HEK293T (cell line): Measurements from ENCODE around the gene PRKG1.

Source experiments
- ARNT ChIP-seq: fragments of 450-650 bp; IDR thresholded peaks from 2 replicates; pipeline ENCODE4 v1.6.1; 2017; ENCODE audit warnings: mild to moderate bottlenecking
- BHLHE40 ChIP-seq: fragments of 450-650 bp; IDR thresholded peaks from 2 replicates; pipeline ENCODE4 v1.6.1; 2016; ENCODE audit warnings: mild to moderate bottlenecking, moderate library complexity, borderline replicate concordance
- ELF4 ChIP-seq: fragments of 450-650 bp; IDR thresholded peaks from 2 replicates; pipeline ENCODE4 v1.6.1; 2017; ENCODE audit warnings: antibody characterized with exemption
- FOXK2 ChIP-seq: fragments of 450-650 bp; IDR thresholded peaks from 2 replicates; pipeline ENCODE4 v1.6.1; 2016; ENCODE audit warnings: mild to moderate bottlenecking
- FOXM1 ChIP-seq: fragments of 450-650 bp; IDR thresholded peaks from 2 replicates; pipeline ENCODE4 v1.6.1; 2017; ENCODE audit warnings: mild to moderate bottlenecking, borderline replicate concordance
- L3MBTL2 ChIP-seq: fragments of 450-650 bp; conservative IDR thresholded peaks from 2 replicates; pipeline ENCODE4 v1.6.1; 2016; ENCODE audit warnings: mild to moderate bottlenecking
- LEF1 ChIP-seq: fragments of 450-650 bp; IDR thresholded peaks from 2 replicates; pipeline ENCODE4 v1.6.1; 2017; ENCODE audit warnings: mild to moderate bottlenecking, borderline replicate concordance
- NFRKB ChIP-seq: fragments of 450-650 bp; IDR thresholded peaks from 2 replicates; pipeline ENCODE4 v1.6.1; 2016; ENCODE audit warnings: mild to moderate bottlenecking, moderate library complexity
- SP1 ChIP-seq: fragments of 450-650 bp; IDR thresholded peaks from 2 replicates; pipeline ENCODE4 v1.6.1; 2017
- SUZ12 ChIP-seq: fragments of 450-650 bp; IDR thresholded peaks from 2 replicates; pipeline ENCODE4 v1.6.1; 2016; ENCODE audit warnings: mild to moderate bottlenecking
- TARDBP ChIP-seq: fragments of 450-650 bp; IDR thresholded peaks from 2 replicates; pipeline ENCODE4 v1.6.1; 2016
- ZNF384 ChIP-seq: fragments of 450-650 bp; IDR thresholded peaks from 2 replicates; pipeline ENCODE4 v1.6.1; 2016
- TF ChIP-seq, protein P1 (sequence below): fragments of 450-650 bp; IDR thresholded peaks from 2 replicates; pipeline ENCODE4 v1.6.1; 2016

DNA sequence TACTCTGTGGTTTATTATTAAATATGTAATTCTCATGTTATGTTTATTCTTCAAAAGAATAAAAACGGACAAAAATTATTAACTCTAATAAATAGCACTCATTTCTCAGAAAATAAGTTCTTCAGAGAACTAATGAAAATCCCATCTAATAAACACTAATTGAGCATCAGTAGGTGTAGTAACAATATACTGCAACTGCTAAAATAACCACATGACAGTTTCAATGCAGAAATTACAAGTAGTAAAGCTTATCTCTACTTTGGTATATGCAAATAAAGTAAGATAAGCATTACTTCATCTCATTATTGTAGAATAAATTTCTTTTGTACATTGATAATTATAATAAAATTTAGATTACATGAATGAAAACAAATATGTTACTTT, 1183.4 kb downstream of the PRKG1 start:
- TF ChIP-seq NFRKB: no peak
- TF ChIP-seq SUZ12: no peak
- TF ChIP-seq, protein P1, sequence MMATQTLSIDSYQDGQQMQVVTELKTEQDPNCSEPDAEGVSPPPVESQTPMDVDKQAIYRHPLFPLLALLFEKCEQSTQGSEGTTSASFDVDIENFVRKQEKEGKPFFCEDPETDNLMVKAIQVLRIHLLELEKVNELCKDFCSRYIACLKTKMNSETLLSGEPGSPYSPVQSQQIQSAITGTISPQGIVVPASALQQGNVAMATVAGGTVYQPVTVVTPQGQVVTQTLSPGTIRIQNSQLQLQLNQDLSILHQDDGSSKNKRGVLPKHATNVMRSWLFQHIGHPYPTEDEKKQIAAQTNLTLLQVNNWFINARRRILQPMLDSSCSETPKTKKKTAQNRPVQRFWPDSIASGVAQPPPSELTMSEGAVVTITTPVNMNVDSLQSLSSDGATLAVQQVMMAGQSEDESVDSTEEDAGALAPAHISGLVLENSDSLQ: no peak
- no peak for TF ChIP-seq SP1
- no peak for TF ChIP-seq BHLHE40
- no peak for TF ChIP-seq FOXK2
- TF ChIP-seq ELF4: no peak
- TF ChIP-seq L3MBTL2: no peak
- TF ChIP-seq LEF1: no peak
- TF ChIP-seq ARNT: no peak
- TF ChIP-seq FOXM1: no peak
- TF ChIP-seq ZNF384: no peak
- TF ChIP-seq TARDBP: no peak
